HUES6 (cell line): ENCODE measurements around the gene PPP1R36.
"Not testable (repeated sequence)": the region's sequence is repeated elsewhere in the genome, so short reads cannot be mapped to it uniquely, and the experiment has no call there.

Experiments used
- H3K27ac ChIP-seq: 2 replicates; pipeline ENCODE4 v1.7.0; 2013; ENCODE audit warnings: low read depth, mild to moderate bottlenecking, low read length, inconsistent platforms
- H3K27me3 ChIP-seq: 2 replicates; pipeline ENCODE4 v1.6.1; 2013; ENCODE audit warnings: low read length; ENCODE audit not compliant: control insufficient read depth, insufficient read depth
- H3K36me3 ChIP-seq: 2 replicates; pipeline ENCODE4 v1.6.1; 2013; ENCODE audit warnings: low read length; ENCODE audit not compliant: control insufficient read depth, insufficient read depth
- H3K4me1 ChIP-seq: 2 replicates; pipeline ENCODE4 v1.6.1; 2013; ENCODE audit warnings: low read length; ENCODE audit not compliant: control insufficient read depth, insufficient read depth
- H3K4me3 ChIP-seq: 2 replicates; pipeline ENCODE4 v1.5.1; 2013; ENCODE audit warnings: low read depth, low read length
- H3K9ac ChIP-seq: one replicate; pipeline ENCODE4 v1.6.1; 2013; ENCODE audit warnings: mild to moderate bottlenecking, low read length
- H3K9me3 ChIP-seq: 2 replicates; pipeline ENCODE4 v1.6.1; 2013; ENCODE audit warnings: low read depth, low read length; ENCODE audit not compliant: control insufficient read depth, insufficient read depth

PPP1R36 gene

GRCh38 chr14:64614805-64615391 is 65.1 kb downstream of the PPP1R36 start:
- H3K9ac ChIP-seq: no peak overlapping the region

DNA sequence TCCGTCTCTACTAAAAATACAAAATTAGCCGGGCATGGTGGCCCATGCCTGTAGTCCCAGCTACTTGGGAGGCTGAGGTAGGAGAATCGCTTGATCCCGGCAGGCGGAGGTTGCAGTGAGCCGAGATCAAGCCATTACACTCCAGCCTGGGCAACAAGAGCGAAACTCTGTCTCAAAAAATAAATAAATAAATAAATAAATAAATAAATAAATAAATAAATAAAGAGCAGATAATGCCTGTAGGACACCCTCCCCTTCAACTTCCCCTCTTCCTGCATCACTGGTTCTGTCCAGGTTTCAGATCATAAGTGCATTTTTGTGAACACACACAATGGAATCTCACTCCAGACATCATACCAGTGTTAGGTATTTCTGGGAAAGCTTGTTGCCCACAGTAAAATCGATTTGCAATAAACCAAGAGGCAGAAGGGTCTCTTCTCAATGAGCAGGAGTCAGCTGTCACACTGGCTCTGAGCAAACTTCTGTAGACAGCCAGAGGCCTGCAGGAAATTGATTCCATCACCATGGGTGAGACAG is 68.2 kb downstream of the PPP1R36 start:
- H3K36me3 ChIP-seq: not testable (repeated sequence)

More at GRCh38 chr14:64614805-64615391, 65.1 kb downstream of the PPP1R36 start:
- no peak overlapping the region for H3K27ac ChIP-seq
- H3K9me3 ChIP-seq: no peaks in the 10 kb centered on the region
- no peaks in the 10 kb centered on the region for H3K27me3 ChIP-seq
- H3K4me1 ChIP-seq: peaks cover 10% of the 10 kb centered on the region; the same call in 1 of the 2 replicates
- H3K4me3 ChIP-seq: no peak overlapping the region
- no peaks in the 10 kb centered on the region for H3K36me3 ChIP-seq

DNA sequence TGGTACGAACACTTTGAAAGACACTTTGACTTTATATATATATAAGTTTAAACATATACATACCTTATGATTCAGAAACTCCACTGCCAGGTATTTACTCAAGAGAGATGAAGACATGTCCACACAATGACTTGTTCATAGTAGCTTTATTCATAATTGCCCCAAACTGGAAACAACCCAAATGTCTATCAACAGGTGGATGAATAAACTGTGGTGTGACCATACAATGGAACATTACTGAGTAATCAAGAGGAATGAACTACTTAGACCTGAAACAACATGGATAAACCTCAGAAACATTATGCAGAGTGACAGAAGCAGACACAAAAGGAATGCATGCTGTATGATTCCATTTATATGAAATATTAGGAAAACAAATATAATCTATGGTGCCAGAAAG is 71.1 kb downstream of the PPP1R36 start:
- H3K9me3 ChIP-seq: no peaks in the 10 kb centered on the region
- no peak overlapping the region for H3K4me3 ChIP-seq
- no peak overlapping the region for H3K9ac ChIP-seq
- no peaks in the 10 kb centered on the region for H3K36me3 ChIP-seq
- H3K4me1 ChIP-seq: peaks cover 9% of the 10 kb centered on the region
- H3K27ac ChIP-seq: no peak overlapping the region
- no peaks in the 10 kb centered on the region for H3K27me3 ChIP-seq

More for the DNA sequence above, 68.2 kb downstream of the PPP1R36 start:
- H3K4me1 ChIP-seq, H3K9ac ChIP-seq, H3K4me3 ChIP-seq, H3K27ac ChIP-seq, H3K9me3 ChIP-seq, H3K27me3 ChIP-seq: not testable (repeated sequence)

DNA sequence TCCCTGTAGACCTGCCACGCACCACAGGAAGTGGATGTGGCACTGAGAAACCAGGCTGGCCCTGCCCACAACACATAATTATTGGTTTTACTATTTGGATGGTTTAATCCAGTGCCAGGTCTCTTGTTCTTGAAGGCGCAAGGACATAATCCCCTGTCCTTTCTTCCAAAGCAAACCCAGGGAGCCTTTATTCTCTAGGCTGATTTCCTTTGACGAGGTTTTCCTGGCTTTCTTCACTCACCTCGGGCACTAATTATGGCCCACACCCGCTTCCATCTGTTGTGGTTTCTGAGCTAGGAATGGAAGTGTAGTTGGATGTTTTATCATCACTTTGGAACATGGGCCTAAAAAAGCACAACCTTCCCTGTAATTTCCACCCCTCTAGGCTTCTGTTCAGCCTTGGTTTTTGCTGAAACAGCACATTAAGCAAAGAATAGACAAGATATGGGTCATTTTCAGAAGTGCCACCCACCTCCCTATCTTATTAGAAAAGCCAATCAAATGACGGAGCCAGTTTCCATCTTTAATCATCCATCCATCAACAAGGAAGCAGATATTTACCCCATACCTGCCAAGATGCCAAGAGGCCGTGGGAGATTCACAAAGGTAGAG is 73.9 kb downstream of the PPP1R36 start:
- no peak overlapping the region for H3K9ac ChIP-seq
- H3K27ac ChIP-seq: no peak overlapping the region
- H3K36me3 ChIP-seq: no peaks in the 10 kb centered on the region
- peaks cover 11% of the 10 kb centered on the region for H3K4me1 ChIP-seq
- H3K4me3 ChIP-seq: no peak overlapping the region
- no peaks in the 10 kb centered on the region for H3K9me3 ChIP-seq
- no peaks in the 10 kb centered on the region for H3K27me3 ChIP-seq

- Histone ChIP-seq H3K27me3 (no peaks in the 10 kb centered on the region), H3K4me3 (no peak overlapping the region), H3K9me3 (no peaks in the 10 kb centered on the region), H3K27ac (no peak overlapping the region), H3K9ac (no peak overlapping the region), H3K4me1 (peaks cover 16% of the 10 kb centered on the region), H3K36me3 (no peaks in the 10 kb centered on the region)
Measured at GRCh38 chr14:64625386-64626232, 75.8 kb downstream of the PPP1R36 start.

DNA sequence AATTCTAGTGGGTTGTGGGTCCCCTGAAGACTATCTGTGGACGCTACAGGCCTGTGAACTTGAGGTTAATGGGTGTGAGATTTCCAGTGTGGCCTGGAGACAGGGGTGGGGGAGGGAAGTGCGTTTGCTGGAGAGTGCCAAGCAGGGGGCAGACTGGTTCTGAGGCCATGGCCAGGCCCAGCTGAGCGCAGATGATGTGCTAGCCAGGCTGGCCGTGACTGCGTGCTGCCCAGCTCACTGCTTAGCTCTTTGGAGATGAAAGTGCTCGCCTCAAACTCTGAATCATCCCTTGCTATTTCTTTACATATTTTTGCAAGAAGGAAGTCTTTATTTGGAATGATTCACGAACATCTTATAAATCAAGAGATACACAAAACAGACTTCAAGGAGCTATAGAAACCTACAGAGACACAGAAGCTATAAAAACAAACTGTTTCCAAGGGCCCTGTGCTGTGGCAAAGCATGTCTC is 79.2 kb downstream of the PPP1R36 start:
- H3K27me3 ChIP-seq: no peaks in the 10 kb centered on the region
- no peaks in the 10 kb centered on the region for H3K36me3 ChIP-seq
- H3K4me3 ChIP-seq: no peak overlapping the region
- peaks cover 16% of the 10 kb centered on the region for H3K4me1 ChIP-seq
- H3K27ac ChIP-seq: no peak overlapping the region
- no peak overlapping the region for H3K9ac ChIP-seq
- no peaks in the 10 kb centered on the region for H3K9me3 ChIP-seq

DNA sequence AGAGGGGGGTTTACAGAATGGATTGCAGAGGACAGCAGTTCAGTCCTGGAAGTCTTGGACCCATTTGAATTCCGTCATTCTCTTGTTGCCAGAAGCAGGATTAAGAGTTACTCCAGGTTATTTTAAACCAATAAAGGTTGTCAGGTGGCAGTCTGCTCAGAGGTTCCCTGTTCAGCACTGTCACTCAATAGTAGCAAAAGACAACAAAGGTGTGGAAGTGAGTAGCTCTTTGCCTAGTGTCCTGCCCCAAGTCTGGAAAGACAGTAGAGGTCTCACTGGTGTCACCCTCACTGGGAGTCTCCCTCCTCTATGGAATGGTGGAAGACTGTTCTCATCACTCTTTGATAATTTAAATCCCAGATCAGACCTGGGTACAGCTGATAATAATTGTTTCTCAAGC is 81.0 kb downstream of the PPP1R36 start:
- no peak overlapping the region for H3K4me3 ChIP-seq
- H3K9me3 ChIP-seq: no peaks in the 10 kb centered on the region
- H3K9ac ChIP-seq: no peak overlapping the region
- H3K27ac ChIP-seq: no peak overlapping the region
- no peaks in the 10 kb centered on the region for H3K27me3 ChIP-seq
- no peaks in the 10 kb centered on the region for H3K36me3 ChIP-seq
- peaks cover 9% of the 10 kb centered on the region for H3K4me1 ChIP-seq

DNA sequence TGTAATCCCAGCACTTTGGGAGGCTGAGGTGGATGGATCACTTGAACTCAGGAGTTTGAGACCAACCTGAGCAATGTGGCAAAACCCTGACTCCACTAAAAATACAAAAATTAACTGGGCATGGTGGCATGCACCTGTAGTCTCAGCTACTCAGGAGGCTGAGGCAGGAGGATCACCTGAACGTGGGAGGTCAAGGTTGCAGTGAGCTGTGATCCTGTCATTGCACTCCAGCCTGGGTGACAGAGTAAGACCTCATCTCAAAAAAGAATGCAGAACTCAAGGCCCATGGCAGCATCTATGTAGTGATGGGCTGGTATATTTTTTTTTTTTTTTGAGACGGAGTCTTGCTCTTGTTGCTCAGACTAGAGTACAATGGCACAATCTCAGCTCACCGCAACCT is 81.5 kb downstream of the PPP1R36 start:
- H3K27ac ChIP-seq, H3K4me1 ChIP-seq, H3K4me3 ChIP-seq, H3K9ac ChIP-seq, H3K36me3 ChIP-seq, H3K27me3 ChIP-seq, H3K9me3 ChIP-seq: not testable (repeated sequence)

DNA sequence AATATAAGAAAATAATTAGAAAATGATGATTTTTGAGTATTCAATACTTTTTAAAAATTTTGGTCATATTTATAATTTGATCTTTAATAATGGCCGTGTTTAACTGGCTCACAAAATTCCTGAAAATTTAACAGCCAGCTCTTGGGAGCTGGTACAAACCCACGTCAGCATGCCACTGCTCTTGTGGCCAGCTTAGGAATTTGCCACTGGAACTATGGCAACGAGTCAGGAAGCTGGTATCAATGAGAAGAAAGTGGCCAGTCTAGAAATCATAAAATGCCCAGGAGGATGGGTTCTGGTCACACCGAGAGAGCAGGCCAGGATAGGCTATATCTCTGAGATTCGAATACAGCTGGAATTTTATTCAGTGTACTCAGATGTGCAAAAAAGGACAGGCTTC is 82.3 kb downstream of the PPP1R36 start:
- Histone ChIP-seq H3K4me1 (peaks cover 16% of the 10 kb centered on the region), H3K9me3 (no peaks in the 10 kb centered on the region), H3K27me3 (no peaks in the 10 kb centered on the region), H3K4me3 (no peak overlapping the region), H3K27ac (no peak overlapping the region), H3K9ac (no peak overlapping the region), H3K36me3 (no peaks in the 10 kb centered on the region)

GRCh38 chr14:64634558-64634957 is 84.8 kb downstream of the PPP1R36 start:
- Histone ChIP-seq H3K4me1 (peaks cover 15% of the 10 kb centered on the region), H3K9me3 (no peaks in the 10 kb centered on the region), H3K9ac (no peak overlapping the region), H3K27me3 (no peaks in the 10 kb centered on the region), H3K27ac (no peak overlapping the region), H3K36me3 (no peaks in the 10 kb centered on the region), H3K4me3 (no peak overlapping the region)
